Measurements from ENCODE around the gene RPL32.
"Not testable (repeated sequence)": the region's sequence is repeated elsewhere in the genome, so short reads cannot be mapped to it uniquely, and the experiment has no call there.

The RPL32 gene

GRCh38 chr3:12868039-12869034 lies 27.0 kb upstream of the RPL32 start:
- peak; percentile 85 for DNase-seq (ENCODE audit: low spot score)

DNA sequence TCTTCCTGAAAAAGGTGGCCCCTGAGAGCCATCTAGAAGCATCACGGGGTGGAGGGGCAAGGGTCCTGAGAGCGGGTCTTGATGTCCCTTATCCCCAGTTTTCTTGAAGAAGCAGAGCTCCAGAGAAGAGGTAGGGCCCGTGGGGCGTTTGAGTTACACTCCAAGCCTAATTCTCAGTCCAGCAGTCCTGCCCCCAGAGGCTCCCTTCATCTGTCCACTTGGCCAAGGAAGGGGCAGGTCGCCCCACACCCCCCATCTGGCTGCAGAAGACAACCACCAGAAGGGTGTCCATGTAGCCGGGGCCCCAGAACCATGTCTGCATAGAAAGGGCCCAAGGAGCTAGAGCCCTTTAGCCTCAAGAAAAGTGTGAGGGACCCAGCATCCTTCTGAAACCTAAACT lies 25.5 kb upstream of the RPL32 start:
- DNase-seq (ENCODE audit: low spot score): no peak

DNA sequence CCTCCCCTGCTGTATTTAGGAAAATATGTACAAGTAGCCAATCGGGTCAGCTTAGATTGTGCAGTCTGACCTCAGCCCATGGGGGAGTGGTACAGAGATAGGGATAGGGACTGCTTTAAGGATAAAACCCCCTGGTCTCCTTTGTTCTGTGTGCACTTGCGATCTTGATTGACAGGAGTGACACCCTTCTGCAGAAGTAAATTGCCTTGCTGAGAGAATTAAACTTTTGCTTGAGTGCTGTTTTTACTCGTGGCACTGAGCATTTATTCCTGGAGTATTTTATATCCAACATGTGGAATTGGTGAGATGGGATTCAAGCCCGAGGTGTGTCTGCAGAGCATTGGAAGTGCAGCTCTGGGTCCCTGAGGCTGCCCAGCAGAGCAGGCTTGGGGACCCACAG lies 23.9 kb upstream of the RPL32 start:
- DNase-seq (ENCODE audit: low spot score): no peak

DNA sequence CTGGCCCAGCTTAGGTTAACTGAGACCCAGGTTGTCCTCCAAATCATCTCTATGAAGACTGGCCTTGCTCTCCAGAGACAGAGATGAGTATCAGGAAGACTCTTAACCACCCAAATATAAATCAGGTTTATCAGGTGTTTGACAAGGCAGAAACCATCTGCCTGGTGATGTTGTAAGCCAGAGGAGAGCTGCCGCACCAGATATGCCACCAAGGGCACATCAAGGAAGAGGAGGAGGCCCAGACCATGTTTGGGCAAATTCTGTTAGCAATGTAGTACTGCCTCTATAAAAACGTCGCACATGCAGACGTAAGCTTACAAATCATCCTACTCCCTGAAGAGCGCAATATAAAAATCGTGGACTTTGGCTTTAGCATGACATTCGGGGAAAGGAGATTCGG lies 21.0 kb upstream of the RPL32 start:
- DNase-seq (ENCODE audit: low spot score): no peak

GRCh38 chr3:12861611-12862010 lies 20.2 kb upstream of the RPL32 start:
- no peak for DNase-seq (ENCODE audit: low spot score)

GRCh38 chr3:12859840-12860239 lies 18.5 kb upstream of the RPL32 start:
- DNase-seq (ENCODE audit: low spot score): no peak

DNA sequence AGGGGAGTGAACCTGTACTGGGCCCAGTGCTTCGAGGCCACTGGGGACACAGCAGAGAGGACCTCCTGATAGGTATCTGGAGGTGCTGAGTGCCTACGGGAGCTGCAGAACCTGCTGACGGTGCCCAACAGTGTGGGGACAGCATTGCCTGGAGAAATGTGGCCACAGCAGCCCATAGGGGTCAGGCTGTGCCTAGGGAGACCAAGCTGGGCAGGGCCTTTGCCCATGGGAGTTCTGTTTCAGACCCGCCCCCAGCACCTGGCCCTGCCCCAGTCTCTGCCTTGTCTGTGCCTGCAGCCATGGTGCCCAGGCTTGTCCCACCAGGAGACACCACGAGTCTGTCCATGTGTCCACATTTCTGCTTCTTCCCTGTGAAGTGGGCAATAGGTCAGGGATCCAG lies 15.3 kb upstream of the RPL32 start:
- DNase-seq (ENCODE audit: low spot score): no peak

- no peak for DNase-seq (ENCODE audit: low spot score)
Observed at GRCh38 chr3:12854565-12854964, 13.2 kb upstream of the RPL32 start.

- not testable (repeated sequence) for DNase-seq (ENCODE audit: low spot score)
Observed at GRCh38 chr3:12853847-12854246, 12.5 kb upstream of the RPL32 start.

DNA sequence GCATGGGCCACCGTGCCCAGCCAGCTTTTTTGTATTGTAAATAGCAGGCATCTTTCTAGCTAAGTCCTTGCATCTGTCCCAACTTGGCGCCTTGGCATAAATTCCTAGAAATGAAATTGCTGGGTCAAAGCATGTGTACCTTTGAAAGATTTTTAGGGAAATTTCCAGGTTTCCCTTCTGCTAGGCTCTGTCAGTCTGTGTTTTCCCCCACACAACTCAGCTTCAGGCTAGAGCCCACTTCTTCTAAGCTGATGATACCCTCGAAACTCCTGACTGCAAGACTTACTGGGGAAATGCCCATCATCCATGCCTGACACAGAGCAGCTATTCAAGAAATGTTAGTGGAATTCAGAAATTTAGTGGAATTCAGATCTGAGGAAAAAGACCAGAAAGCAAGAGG lies 10.8 kb upstream of the RPL32 start:
- no peak for DNase-seq (ENCODE audit: low spot score)

DNA sequence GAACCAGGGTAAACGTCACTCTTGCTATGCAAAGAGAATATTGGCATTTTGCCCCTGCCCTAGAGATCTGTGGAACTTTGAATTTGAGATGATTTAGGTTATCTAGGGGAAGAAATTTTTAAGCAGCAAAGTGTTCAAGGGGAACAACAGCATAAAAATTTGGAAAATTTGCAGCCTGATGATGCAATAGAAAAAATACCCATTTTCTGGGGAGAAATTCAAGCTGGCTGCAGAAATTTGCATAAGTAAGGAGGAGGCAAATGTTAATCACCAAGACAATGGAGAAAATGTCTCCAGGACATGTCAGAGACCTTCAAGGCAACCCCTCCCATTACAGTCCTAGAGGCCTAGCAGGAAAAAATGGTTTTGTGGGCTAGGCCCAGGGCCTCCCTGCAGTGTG lies 4.4 kb upstream of the RPL32 start:
- no peak for DNase-seq (ENCODE audit: low spot score)

- no peak for DNase-seq (ENCODE audit: low spot score)
Observed at GRCh38 chr3:12842469-12842868, 1.1 kb upstream of the RPL32 start.

GRCh38 chr3:12841970-12842328 lies 584 bp upstream of the RPL32 start:
- no peak for DNase-seq (ENCODE audit: low spot score)

DNA sequence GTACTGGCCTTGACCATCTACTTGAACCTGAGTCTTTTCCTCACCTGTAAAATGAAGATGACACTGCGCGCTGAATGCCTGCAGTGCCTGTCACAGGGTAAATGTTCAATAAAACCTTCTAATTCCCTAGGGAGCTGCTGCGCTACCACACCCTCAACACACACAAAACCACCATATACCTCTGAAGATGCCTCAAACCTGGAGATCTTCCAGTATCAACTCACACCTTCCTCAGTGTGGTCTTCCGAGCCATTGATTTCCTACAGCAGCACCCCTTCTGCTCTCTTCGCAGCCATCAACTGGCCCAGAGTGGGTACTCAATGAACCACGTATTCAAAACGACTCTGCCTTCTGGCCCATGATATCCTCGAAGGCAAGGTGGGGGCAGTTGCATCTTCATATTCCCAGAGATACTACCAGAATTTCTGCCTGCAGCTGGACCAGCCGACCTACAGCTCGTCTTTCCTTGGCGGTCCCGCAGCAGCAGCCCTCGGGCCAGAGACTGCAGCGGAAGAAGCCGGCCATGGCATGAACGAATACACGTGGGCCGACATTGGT lies 695 bp downstream of the RPL32 start:
- no peak for DNase-seq (ENCODE audit: low spot score)

DNA sequence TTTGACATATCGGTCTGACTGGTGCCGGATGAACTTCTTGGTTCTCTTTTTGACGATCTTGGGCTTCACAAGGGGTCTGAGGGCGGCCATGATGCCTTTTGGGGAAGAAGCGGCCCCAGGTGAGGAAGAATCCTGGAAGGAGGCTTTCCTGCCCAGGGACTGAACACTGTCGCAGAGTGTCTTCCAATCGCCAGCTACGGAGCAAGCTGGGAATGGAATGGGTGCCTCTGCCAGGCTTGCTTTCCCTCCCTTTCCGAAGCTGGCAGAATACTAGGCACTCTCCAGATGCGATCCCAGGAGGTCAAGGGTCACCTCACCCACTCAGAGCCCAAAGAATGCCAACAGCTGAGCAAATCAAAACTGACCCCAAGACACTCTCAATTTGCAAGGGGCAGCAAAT lies 1.2 kb downstream of the RPL32 start:
- not testable (repeated sequence) for DNase-seq (ENCODE audit: low spot score)

GRCh38 chr3:12839156-12839946 lies 2.0 kb downstream of the RPL32 start:
- DNase-seq (ENCODE audit: low spot score): no peak

DNA sequence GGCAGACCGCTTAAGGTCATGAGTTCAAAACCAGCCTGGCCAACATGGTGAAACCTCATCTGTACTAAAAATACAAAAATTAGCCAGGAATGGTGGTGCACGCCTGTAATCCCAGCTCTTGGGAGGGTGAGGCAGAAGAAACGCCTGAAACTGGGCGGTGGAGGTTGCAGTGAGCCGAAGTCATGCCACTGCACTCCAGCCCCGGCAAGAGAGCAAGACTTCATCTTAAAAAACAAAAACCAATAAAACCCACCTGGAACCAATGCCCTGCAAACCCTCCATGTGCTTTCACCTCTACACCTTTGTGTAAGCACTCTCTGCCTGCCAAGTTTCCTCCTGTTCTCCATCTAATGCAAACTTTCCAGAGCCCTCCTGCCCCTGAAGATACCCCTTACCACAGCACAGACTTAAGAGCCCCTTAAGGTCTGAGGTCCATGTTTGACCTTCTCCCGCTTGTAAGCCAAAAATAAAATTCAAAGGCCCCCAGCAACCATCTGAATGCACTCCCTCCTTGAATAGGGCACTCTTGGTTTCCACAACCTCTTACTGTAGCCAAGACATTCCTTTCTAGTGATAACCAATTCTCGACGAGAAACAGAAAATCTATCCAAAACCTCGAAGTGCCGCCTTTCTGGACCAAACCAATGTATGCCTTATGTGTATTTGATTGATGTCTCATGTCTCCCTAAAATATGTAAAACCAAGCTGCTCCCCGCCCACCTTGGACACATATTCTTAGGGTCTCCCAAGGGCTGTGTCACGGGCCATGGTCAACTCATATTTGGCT lies 3.0 kb downstream of the RPL32 start:
- no peak for DNase-seq (ENCODE audit: low spot score)

DNA sequence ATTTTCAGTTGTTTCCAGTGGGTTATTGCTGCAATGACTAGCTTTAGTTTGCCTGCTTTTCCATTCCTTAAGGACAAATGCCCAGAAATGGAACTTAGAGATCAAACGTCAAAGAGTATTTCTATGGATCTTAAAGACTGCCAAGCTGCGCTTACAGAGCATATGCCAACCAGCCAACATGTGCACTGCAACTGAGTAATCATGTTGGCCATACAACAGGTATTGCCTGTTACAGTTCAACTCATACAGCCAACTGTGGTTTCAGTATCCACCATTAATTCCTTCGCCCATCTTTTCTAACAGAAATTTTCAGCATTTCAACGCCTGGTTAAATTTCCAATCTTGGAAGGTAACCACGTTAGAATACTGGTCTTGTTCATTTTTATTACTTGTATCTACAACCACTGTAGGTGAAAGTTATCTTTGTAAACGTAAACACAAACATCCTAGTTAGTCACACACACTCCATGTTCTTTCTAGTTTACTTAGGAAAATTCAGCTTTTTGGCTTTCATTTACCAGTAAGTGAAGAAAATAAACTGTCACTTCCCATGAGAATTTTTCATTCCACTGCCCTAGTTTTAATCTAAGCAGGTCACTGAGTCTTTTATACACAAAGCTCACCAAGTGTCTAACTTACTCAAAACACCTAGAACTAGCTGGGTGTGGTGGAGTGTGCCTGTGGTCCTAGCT lies 3.9 kb downstream of the RPL32 start:
- DNase-seq (ENCODE audit: low spot score): no peak

DNA sequence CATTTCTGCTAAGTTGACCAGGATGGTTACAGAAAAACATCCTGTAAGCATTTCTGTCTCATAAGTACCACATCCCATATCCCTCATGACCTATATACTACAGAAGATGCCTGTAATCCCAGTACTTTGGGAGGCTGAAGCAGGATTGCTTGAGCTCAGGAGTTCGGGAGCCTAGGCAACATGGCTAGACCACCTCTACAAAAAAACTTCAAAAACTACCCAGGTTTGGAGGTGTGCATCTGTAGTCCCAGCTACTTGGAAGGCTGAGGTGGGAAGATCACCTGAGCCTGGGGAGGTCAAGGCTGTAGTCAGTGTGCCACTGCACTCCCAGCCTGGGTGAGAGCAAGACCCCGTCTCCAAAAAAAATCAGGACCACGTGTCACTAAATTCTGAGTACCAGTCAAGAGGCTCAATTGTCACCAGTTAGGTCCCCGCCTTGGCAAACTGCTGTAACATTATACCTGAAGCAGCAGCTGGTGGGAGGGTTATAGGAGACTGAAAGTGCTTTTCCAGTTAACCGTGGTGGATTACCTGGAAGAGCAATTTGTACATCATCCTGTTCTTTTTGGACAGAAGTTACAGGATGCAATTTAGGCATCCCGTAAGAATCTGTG lies 6.2 kb downstream of the RPL32 start:
- no peak for DNase-seq (ENCODE audit: low spot score)

DNA sequence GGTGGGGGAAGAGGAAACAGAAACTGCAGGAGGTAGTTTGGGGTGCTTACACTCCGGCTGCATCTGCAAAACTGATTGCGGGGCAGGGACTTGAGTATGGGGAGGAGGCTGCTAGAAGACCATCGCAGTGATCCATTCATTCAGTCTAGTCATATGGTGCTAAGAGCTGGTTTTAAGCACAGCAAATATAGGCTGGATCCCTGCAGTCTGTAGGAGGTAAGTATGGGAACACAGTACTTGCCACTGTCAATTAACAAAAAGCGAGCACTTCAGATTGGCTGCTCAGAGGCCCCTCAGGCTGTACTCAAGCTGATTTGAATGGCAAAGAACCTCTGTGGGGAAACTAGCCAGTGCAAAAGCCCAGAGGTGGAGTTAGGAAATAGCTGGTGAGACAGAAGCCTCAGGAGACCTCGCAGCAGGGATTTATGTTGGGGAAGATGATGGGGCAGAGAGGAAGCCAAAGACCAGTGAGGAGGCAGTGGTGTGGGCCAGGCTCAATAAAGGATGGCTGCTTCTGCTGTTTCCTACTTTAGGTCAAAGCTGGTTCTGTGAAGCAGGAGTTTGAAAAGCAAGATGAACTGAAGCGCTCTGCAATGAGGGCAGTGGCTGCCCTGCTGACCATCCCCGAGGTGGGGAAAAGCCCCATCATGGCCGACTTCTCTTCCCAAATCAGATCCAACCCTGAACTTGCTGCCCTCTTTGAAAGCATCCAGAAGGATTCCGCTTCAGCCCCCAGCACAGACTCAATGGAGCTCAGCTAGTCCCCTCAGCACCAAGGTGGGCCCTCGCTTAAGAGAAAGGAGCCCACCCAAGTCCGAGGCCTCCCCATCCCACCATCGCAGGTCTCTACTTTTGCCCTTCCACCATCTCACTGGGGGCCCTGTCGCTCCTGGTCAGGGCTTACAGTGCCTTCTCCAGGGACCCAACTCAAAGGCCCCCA lies 7.9 kb downstream of the RPL32 start:
- DNase-seq (ENCODE audit: low spot score): no peak

Data from hematopoietic multipotent progenitor cell treated with erythropoietin and hydrocortisone succinate and interleukin-3 and kit ligand, for 17 days (in vitro differentiated cells).